Measurements from ENCODE around the gene SLC2A13.
"Not testable (repeated sequence)": the region's sequence is repeated elsewhere in the genome, so short reads cannot be mapped to it uniquely, and the experiment has no call there.

The SLC2A13 gene

GRCh38 chr12:40104461-40105264 is 1.2 kb downstream of the SLC2A13 start:
- DNase-seq, result no peak

DNA sequence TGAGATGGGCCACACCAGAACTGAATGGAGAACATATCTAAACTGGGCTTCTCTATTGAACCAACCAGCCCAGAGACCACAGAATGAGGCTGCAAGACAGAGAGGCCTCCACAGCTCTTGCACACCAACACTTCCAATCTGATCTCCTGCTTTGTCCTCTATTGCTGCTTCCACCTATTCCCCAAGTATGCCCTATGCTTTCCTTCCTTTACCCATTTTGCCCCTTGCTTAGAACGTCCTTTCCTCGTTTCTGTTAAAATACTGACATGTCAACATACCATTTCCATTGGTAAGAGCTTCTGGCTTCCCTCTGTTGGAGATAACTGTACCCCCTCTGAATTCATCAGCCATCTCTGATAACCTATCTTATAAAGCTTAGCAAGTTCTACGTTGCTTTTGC is 2.8 kb downstream of the SLC2A13 start:
- no peak for DNase-seq

DNA sequence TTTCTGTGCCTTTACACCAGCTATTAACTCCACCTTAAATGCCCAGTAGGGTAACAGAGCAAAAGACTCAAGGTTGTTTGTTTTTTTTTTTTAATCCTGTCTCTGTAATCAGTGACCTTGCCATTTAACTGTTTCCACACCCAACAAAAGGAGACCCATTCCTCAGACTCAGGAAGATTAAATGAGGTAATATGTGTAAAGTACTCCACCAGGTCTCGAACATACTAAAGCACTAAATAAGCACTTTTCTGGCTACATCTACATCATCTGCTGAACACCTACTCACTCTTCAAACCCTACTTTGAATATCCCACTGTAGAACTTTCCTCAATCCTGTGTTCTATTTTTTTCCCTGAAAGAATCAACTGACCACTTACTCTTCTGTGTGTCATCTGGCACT is 4.1 kb downstream of the SLC2A13 start:
- DNase-seq, result no peak

- DNase-seq, result no peak
These were observed 6.4 kb downstream of the SLC2A13 start for GRCh38 chr12:40099423-40099853.

DNA sequence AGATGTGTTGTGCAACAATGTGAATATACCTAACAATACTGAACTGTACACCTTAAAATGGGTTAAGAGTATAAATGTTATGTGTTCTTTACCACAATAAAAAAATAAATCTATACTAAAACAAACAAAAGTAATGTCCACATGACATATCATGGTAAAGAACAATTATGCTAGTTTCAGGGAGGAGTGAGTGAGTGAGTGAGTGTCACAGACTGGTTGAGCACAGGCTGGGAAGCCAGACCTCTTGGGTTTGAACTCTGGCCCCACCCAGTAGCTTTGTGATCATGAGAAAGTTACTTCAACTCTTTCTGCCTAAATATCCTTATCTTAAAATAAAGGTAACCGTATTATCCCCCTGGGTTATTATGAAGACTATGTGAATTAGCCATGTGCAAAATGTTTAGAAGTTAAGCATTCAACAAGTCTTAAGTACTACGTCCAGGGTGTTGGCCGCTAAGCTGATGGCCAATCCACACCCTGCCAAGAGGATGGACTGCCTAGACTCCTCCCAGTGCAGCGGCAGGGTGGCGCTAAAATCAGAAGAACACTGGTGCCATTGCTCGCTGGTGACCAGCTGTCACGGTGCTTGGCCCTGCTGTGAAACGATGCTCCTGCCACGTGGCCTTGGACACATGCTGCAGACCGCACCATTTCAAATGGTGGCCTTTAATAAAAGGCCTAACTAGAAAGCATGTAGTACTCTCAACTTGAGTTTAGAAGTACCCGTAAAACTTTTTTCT is 7.3 kb downstream of the SLC2A13 start:
- no peak for DNase-seq

DNA sequence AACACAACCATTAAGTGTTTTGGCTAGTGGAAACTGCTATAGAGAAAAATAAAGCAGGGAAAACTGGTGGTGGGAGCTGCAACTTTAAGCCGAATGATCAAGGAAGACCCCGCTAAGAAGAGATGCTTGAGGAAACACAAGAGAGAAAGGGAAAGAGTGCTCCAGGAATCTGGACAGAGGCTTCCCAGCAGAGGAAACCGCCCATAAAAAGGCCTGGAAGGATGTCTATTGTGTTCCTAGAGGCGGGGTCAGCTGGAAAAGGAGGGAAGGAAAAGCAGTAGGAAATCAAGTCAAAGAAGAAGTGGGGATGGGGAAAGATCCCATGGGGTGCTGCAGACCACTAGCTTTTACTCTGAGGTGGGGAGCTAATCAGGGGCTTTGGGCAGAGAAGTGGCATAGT is 12.4 kb downstream of the SLC2A13 start:
- no peak for DNase-seq

GRCh38 chr12:40086471-40086870 is 19.4 kb downstream of the SLC2A13 start:
- DNase-seq, result no peak

DNA sequence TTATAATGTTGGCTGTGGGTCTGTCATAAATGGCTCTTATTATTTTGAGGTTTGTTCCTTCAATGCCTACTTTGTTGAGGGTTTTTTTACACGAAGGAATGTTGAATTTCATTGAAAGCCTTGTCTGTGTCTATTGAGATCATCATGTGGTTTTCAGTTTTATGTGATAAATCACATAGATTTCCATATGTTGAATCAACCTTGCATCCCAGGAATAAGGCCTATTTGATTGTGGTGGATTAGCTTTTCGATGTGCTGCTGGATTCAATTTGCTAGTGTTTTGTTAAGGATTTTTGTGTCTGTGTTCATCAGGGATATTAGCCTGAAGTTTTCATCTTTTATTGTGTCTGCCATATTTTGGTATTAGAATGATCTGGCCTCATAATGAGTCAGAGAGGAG is 27.6 kb downstream of the SLC2A13 start:
- DNase-seq, result no peak

DNA sequence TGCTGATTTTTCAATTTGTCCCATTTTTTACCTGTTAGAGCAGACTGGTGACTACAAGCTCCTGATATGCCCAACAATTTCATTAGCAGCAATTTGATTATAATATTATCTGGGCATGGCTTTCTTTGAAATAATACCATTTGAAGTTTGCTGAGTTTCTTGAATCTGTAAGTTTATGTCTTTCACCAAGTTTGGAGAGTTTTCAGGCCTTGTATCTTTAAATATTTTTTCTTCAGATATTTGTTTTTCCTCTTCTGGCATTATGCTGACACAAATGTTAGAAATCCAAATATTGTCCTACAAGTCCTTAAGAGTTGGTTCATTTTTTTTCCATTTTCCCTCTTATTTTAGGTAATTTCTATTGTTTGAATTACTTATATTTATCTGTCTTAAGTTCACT is 30.4 kb downstream of the SLC2A13 start:
- DNase-seq, result no peak

- no peak for DNase-seq
These were observed 37.5 kb downstream of the SLC2A13 start for GRCh38 chr12:40068416-40068815.

DNA sequence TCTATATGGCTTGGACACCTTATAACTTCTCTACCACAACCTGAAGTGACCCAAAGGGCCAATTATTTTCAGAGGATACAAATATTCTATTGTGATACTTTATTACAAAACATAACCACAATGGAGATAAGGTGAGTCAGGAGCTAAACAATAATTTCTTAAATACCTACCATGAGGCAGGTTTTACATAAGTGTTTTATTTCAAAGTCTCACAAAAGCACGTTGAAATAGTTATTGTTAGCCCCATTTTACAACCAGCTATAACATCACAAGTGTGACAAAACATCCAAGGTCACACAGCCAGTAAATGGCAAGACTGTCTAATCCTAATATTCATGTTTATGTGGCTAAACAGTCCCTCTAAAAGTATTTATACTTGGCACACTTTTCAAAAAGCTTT is 40.2 kb downstream of the SLC2A13 start:
- no peak for DNase-seq

DNA sequence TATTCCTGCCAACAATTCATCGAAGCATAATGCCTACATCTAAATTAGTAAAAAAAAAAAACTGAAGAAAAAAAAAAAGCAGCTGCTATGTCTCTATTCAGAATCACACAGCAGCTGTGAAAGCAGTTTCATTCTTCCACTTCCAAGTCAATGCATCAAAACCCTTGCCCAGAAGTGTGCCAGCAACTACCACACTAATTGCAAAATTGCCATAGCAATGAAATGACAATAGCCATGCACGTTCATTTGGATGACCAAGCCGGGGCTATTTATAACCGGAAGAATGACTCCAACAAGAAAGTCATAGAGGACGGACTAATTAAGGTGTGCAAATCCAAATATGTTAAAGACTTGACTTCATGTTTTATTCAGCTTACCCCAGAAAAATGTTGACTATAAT is 42.5 kb downstream of the SLC2A13 start:
- peak; percentile 16 for DNase-seq

GRCh38 chr12:40058721-40059190 is 47.1 kb downstream of the SLC2A13 start:
- DNase-seq, result no peak

GRCh38 chr12:40056373-40056772 is 49.5 kb downstream of the SLC2A13 start:
- DNase-seq, result no peak

GRCh38 chr12:40055776-40056175 is 50.1 kb downstream of the SLC2A13 start:
- DNase-seq, result no peak

GRCh38 chr12:40055228-40055579 is 50.7 kb downstream of the SLC2A13 start:
- DNase-seq, result no peak

- no peak for DNase-seq
These were observed 51.2 kb downstream of the SLC2A13 start for GRCh38 chr12:40054555-40055227.

- DNase-seq, result no peak
These were observed 56.6 kb downstream of the SLC2A13 start for GRCh38 chr12:40049268-40049667.

GRCh38 chr12:40047002-40047401 is 58.9 kb downstream of the SLC2A13 start:
- DNase-seq, result not testable (repeated sequence)

DNA sequence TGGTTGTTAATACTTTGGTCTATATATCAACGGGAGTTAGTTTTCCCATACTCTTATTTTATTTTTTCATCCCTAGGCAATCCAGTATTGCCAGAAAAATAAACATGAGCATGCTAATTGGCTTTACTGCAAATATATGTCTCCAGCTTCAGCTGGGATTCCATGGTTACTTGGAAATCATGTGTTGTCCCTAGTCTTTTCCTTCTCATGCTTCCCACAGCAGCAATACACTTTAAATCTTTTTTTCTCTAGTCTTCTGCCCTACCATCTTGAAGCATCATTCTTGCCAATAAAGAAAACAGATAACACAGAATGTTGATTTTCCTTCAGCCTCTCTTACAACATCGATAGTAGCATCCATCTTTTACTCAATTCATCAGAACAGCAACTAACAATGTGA is 60.2 kb downstream of the SLC2A13 start:
- DNase-seq, result no peak

- DNase-seq, result no peak
These were observed 61.5 kb downstream of the SLC2A13 start for GRCh38 chr12:40044396-40044795.

DNA sequence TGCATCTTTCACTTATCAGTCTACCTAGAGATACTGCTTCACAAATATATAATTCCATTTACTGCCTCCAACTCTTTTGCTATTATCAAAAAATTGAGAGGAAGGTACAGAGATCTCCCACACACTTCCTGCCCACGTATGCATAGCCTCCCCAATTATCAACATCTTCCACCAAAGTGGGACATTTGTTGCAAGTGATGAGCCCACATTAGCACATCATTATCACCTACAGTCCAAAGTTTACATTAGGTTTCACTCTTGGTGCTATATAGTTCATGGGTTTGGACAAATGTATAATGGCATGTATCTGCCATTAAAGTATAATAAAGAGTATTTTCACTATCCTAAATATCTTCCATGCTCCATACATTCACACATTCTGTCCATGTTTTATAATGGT is 66.3 kb downstream of the SLC2A13 start:
- DNase-seq, result no peak

- DNase-seq, result no peak
These were observed 67.3 kb downstream of the SLC2A13 start for GRCh38 chr12:40038619-40039018.

- DNase-seq, result no peak
These were observed 71.2 kb downstream of the SLC2A13 start for GRCh38 chr12:40034712-40035111.
